Cardiac septum (tissue), 1 donor: ENCODE data around the gene ROBO1. TPM values are rescaled to one million over a fixed set of nuclear protein-coding genes. Genes with fewer than 3 reads are reported as not detected.

ENCODE experiments used
- DNase-seq: peaks from one replicate; pipeline ENCODE4 v3.0.0-alpha.2; 2020; ENCODE audit warnings: low spot score
- intact Hi-C: fragments of 100-400 bp; cut with DNase I; formaldehyde crosslinking; loops from one replicate; pipeline ENCODE4 v1.14.0; 2022
- total RNA-seq: library from RNA; stranded (reverse); fragmentation: NEBNext Ultra II Directional; extraction: Animal tissue kit (Norgen Biotek cat#: 25700); gene quantifications from one replicate; pipeline ENCODE4 v1.2.1, GENCODE V29; 2021
- donor health status: DM: no; HTN: no; CAD: no.

ROBO1 gene
- total RNA-seq, 1 donor from 2014 or later: 6.2 TPM

DNA sequence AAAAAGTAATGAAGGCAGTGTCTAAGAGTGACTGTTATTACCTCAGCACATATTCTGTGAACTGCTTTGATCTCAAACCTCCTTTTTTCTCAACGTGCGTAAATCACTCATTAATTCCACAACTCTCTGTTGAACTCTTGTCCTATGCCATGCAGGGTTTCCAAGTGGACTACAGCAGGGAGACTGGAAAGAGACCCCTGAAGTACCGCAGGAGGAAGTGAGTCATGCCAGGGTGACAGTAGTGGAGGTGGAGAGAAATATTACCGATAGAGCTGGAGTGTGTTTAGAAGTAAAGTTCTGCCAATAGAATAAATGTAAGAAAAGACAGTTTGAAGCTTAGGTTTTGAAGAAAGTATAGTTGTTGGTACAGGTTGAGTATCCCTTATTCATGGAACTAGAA is 908.9 kb downstream of the ROBO1 start:
- no peak for DNase-seq
- intact Hi-C loops: no loop called here

DNA sequence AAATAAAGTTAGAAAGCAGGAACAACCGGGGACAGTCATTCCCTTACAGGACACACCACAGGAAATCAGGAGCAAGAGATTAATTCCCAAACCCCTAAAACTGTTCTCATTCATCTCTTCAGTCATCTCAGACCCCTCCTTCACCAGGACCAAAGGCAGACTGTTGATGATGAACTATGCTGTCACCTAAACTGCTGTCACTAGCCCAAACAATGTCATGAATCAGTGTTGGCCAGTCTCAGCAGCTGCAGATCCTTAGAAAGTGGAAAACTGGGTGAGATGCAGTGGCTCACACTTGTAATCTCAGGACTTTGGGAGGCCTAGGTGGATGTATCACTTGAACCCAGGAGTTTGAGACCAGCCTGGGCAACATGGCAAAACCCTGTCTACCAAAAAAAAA is 909.6 kb downstream of the ROBO1 start:
- intact Hi-C loops: no loop called here

DNA sequence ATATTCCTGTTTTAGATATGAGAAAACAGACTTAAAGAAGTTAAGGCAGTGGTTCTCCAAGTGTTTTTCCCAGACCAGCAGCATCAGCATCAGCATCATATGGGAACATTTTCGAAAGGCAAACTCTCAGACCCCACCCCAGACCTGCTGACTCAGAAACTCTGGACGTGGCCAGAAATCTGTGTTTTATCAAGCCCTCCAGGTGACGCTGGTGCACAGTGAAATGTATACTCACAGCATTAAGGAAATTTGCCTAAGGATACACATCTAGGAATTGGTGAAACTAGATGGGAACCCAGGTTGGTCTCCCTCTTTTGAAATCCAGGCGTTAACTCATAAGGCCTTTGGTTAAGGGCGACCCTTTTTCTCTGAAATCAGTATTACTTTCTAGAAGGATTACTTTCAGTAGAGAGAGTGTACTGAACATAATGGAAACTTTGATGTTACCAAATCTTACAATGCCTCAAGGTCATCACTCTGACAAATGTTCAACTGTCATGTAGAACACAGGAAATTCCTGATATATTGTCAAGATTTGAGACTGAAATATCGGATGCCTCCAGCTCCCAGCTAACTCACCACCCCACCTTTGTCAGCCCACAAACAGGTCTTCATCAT is 910.2 kb downstream of the ROBO1 start:
- intact Hi-C loops: no loop called here
- DNase-seq: no peak

More for the DNA sequence above, 909.6 kb downstream of the ROBO1 start:
- no peak for DNase-seq

DNA sequence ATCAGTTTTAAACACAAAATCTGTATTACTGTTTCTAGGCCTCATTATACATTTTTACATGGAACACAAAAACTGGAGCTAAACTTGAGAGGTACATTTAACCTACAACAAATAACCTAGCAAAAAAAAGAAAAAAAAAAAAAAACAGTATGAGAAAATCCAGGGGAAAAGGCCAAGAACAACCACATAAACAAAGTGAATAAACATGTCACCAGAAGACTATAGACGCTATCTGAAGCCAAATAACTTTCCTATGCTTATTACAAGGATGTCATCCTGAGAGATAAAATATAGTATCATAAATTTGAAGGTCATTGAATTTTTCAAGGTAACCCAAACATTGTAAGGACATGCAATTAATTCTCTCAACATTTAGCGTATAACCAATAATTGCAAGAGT is 911.6 kb downstream of the ROBO1 start:
- no peak for DNase-seq
- intact Hi-C loops: no loop called here

DNA sequence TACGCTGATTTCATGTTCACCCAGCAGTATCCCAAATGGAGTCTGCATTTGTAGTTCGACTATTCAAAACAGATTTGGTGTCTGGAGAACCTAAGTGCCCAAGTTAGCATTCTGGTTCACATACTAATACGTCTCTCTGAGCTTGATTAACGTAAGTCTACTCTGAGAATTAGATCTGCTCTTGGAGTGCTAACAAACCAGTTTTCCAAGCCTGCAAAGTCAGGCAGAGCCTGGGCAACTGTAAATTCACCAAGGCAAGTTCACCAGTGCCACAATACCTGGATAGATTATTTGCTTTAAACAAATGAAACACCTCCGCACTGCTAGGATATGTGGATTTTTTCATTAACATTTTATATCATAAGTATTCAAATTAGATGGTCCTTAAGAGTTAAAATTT is 912.6 kb downstream of the ROBO1 start:
- intact Hi-C loops: no loop called here
- no peak for DNase-seq

DNA sequence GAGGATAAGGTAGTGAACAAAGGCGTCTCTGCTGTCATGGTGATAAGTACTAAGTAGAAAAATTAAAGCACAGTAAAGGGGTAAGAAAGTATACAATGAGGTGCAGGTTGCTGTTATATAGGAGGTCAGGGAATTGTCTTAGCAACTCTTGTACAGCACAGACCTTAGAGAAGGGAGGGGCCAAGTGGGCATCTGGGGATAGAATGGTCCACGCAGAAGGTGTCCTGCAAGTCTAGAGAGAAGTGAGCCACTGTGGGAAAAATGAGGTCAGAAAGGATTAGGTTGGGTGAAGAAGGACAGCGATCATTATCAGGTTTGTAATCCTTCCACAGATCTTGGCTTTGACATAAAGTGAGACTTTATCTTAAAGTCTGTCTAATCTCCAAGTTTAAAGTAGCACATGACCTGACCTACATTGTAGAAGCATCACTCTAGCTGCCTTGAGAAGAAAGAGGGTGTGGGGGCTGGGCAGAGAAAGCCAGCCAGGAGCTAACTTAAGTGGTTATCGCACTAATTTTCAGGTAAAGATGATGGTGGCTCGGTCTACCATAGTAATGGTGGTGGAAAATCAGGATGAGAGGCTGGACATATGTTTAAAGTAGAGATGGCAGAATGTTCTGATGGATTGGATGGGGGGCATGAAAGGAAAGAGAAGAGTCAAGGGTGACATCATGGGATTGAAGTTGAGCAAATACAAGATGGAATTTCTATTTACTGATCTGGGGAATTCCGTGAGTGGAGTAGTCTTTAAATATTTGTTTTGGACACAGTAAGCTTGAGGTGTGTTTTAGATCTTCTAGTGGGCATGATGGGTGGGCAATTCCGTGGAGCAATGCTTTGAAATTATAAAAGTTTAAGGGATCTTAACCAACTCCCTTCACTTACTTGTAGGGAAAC is 919.2 kb downstream of the ROBO1 start:
- intact Hi-C loops: no loop called here
- no peak for DNase-seq

DNA sequence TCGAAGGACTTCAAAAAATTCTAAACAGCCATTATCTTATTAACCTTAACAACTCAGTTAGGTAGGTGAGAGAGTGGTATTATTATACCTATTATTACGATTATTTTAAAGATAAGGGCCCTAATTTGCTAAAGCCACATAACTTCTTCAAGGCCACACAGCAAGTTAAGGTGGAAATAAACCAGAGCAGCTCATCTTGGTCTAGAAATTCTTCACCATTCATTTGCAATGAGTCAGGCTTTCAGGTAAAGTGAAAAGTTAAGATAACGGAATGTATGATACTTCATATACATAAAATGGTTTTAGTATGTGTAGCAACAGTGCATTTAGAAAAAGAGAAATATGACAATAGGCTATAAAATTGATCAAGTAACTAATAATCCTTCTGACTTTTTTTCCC is 920.2 kb downstream of the ROBO1 start:
- intact Hi-C loops: no loop called here
- no peak for DNase-seq

DNA sequence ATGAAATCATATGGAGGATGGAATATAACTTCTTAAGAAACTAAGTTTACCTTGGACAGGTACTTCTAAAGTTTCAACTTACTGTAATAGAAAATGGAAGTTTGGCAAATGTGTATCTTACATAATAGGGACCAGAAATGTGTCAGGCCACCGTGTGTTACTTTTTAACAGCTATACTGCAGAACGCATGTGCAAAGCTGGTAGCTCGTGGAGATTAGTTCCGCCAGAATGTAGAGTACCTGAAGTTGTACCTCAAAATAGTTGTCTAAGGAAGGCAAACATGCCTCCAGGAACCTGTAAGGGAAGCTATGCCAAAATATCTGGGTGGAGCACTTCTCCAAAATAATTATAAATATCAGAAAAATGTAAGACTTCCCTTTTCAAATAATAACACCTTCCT is 920.6 kb downstream of the ROBO1 start:
- no peak for DNase-seq
- intact Hi-C loops: no loop called here

DNA sequence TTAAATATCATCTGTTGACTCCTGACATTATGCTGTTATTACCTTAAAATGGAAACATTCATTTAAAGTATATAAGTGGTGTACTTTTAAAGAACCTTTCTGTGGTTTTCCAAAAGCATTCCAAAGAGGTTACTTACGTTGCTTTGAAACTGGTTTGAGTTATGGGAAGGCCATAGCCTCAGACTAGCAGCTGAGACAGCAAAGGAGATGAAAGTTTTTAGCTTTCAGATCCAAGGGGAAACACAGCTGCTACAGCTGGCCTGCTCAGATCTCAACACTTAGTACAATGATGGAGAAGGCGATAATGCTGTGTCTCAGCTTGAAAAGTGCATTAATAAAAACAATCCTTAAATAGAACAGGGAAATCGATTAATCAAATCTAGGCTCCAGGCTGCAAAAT is 921.1 kb downstream of the ROBO1 start:
- intact Hi-C loops: no loop called here

DNA sequence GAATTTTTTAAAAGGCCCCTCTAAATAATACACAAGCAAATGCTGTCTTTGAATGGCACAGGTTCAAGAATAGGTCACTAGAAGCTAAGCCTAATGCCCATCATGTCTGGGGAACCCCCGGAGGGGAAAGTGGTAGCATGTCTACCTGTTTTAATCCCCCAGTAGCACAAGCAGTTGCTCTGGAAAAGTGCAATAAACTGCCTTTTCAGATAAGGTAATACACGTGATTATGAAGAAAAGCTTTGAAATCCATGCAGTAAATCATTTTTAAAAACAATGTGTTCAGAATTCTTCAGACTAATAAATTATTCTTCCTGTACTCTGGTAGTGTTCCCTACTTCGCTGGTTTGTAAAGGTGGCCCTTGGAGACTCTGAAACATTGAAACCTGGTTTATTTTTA is 922.2 kb downstream of the ROBO1 start:
- DNase-seq: no peak
- intact Hi-C loops: no loop called here

More for the DNA sequence above, 921.1 kb downstream of the ROBO1 start:
- DNase-seq: no peak

DNA sequence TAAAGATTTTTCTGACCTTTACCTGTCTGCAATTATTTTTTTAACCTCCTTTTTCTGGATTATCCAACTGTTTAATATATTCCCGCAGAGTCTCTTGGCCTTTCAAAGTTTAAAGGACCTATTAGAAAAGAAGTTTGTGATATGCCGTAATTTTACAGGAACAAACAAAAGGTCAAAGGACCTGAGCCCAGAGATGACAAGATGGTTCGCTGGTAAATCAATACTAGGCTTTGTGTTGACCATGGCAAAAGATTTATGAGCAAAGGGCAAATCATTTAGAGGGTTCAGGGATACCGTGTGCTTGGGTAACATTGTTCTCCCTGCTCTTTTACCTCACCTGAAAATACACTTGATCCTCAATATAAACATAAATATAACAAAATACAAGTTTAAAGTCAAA is 923.5 kb downstream of the ROBO1 start:
- intact Hi-C loops: no loop called here
- DNase-seq: no peak

DNA sequence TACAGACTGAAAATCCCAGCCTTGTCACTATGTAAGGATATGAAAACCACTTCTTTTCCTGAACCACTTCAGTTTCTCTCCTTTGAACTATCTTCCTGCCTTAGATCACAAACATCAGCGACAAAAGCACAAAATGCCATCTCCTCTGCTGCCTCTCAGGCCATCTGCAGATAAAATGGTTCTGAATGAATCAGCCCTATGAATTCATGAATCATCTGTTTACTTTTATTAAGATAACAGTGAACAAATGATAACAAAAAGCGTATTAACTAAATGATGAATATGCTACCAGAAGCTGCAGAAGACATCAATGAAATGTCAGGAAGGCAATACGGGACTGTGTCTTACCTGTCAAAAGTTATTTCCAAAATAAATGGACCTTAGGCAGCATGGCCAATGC is 928.1 kb downstream of the ROBO1 start:
- intact Hi-C loops: no loop called here
- no peak for DNase-seq

DNA sequence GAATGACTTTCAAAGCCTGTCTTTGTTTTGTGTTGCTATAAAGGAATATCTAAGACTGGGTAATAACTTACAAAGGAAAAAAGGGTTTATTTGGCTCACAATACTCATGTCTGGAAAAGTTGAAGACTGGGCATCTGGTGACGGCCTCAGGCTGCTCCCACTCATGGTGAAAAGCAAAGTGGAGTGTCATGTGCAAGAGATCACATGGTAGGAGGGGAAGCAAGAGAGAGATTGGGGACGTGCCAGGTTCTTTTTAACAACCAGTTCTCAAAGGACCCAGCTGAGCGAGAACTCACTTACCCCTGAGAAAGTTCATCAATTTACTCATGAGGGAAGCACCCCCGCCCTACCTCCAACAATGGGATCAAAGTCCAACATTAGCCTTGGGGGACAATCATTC is 929.4 kb downstream of the ROBO1 start:
- intact Hi-C loops: no loop called here
- no peak for DNase-seq

DNA sequence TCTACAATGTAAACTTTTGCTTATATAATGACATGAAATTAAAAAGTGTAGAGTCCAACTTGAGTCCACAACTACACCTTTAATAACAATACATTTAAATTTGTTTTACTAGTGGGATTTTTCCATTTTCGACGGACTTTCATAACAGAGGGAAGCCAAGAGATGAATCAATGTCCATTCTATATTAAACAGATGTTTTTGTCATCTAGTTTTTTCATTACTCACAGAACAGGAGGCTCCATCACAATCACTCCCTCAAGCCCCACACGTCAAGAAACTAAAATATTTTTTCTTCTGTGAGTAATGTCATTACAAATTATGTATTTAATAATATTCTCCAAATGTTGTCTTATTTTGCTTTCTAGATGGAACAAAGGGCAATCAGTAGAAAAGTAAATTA is 932.9 kb downstream of the ROBO1 start:
- intact Hi-C loops: no loop called here

DNA sequence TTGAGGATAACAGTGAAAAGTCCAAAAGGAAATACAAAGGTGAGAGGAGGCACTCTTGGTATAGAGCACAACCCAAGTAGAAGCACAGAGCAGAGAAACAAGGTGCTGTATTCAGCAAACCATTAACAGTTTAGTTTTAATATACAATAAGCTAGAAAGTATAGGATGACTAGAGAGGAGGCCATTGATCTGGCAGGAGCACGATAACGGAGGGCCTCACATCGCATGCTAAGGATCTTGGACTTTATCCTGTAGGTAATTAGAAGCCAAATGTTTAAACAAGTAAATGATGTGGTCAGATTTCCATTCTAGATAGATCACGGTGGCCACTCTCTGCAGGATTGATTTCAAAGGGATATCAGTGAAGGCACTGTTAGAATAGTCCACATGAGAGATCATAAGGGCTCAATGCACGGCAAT is 935.0 kb downstream of the ROBO1 start:
- intact Hi-C loops: no loop called here
- no peak for DNase-seq

More for the DNA sequence above, 932.9 kb downstream of the ROBO1 start:
- no peak for DNase-seq

DNA sequence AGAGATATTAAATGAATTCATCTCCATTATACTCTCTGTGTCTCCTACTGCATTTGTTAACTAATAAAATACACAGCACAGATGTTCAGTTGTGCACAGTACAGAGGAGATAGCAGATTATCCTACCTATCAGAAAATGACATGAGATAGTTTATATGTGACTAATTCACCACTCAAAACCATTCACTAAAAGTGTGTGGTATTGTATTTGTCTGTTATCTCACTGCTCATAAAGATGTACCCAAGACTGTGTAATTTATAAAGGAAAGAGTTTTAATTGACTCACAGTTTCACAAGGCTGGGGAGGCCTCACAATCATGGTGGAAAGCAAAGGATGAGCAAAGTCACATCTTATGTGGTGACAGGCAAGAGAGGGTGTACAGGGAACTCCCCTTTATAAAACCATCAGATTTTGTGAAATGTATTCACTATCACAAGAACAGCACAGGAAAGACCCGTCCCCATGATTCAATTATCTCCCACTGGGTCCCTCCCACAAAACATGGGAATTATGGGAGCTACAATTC is 936.3 kb downstream of the ROBO1 start:
- DNase-seq: no peak
- intact Hi-C loops: no loop called here

DNA sequence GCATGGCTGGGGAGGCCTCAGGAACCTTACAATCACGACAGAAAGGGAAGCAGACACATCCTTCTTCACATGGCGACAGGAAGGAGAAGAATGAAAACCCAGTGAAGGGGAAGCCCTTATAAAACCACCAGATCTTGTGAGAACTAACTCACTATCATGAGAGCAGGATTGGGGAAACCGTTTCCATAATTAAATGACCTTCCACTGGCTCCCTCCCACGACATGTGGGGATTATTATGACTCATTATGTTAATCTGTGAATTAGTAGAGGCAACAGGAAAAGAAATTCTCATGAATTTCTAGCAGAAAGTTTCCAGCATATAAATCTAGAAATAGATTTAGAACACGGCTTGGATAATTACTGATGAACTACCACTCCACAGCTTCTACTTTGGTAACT is 937.3 kb downstream of the ROBO1 start:
- intact Hi-C loops: no loop called here

DNA sequence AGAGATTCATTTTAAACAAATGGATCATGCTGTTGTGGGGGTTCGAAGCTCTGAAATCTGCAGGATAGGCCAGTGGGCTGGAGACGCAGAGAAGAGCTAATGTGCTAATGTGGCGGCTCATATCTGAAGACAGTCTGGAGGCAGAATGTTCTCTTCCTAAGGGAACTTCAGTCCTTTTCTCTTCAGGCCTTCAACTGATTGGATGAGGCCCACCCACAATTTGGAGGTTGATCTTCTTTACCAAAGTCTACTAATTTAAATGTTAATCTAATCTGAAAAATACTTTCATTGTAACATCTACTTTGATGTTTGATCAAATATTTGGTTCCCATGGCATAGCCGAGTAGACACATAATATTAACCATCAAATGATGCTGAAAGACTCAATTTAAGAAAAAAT is 940.2 kb downstream of the ROBO1 start:
- no peak for DNase-seq
- intact Hi-C loops: no loop called here

More for the DNA sequence above, 937.3 kb downstream of the ROBO1 start:
- DNase-seq: no peak

DNA sequence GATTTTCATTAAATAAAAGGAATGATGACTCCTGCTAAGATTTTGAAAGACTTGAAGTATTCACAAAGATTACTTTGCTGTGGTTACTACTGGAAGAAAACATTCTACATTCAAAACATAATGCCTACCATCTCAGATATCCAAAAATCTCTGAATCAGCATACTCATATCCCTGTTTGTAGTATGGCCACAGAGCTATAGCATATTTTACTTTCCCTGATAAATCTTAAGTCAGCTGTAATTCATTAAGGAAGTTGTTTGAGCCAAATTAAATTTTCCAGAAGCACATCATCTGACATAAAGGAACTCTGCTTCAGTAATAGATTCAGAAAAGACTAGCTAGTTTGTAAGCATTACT is 942.0 kb downstream of the ROBO1 start:
- DNase-seq: no peak
- intact Hi-C loops: no loop called here

DNA sequence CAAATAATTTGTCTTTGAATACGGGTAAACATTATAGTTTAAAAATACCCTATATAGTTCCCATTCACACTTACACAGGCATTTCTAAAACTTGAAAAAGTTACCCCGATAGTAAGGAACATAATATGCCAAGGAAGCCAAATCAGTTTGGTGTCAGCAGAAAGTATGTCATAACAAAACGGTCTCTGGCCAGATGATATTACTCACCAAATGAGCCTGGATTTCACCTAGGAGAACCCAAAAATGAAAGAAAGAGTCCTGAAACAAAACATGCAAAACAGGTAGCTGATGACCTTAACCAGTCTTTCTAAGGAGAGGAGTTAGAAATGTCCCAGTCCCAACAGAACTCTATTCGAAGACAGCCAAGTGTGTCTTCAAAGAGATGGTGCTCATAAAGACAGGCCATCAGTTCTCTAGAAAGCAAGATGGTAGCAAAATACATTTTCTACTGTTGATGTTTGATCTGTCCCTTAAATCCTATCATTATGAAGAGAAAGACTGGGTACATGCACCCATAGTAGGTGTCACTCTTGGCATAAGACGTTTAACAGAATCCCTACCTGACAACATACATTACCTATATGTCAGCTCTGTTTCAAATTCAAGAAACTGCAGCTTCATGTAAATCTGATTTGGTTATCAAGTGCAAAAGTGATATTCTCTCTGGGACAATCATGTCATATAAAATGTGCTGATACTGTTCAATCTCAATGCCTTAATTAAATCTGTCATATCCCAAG is 942.5 kb downstream of the ROBO1 start:
- DNase-seq: no peak
- intact Hi-C loops: no loop called here
